CD4-positive, alpha-beta T cell (primary cell): ENCODE measurements around the gene MAPT. TPM values are rescaled to one million over a fixed set of nuclear protein-coding genes. Genes with fewer than 3 reads are reported as not detected.

Experiments used
- ATAC-seq: fragments of 200-7000 bp; cut with Tn5 transposase; one replicate; pipeline ENCODE4 v1.10.0; 2022; ENCODE audit warnings: mild to moderate bottlenecking; ENCODE audit not compliant: poor library complexity
- CTCF ChIA-PET: fragments of 350-600 bp; sonication (Branson Sonifier 250); formaldehyde crosslinking; loops from one replicate; lab custom pipeline; 2021; ENCODE audit warnings: antibody characterized with exemption, inconsistent platforms; lab: Charles Lee
- POLR2A ChIA-PET: fragments of 350-600 bp; sonication (Branson Sonifier 250); formaldehyde crosslinking; loops from one replicate; lab custom pipeline; 2021; ENCODE audit warnings: antibody characterized with exemption, inconsistent platforms; lab: Charles Lee
- DNase-seq, 14 experiments: peaks; one replicate each; pipeline ENCODE4 v3.0.0-alpha.2; 2013 to 2020; ENCODE audit warnings: mixed read lengths in 2 of 14
- H3K27ac ChIP-seq, 2 donors: one replicate each; pipeline versions ENCODE4 v1.5.1 to v1.7.0; 2013; ENCODE audit warnings: low read length in 2 of 2, low read depth in 1 of 2, mild to moderate bottlenecking in 1 of 2
- H3K27me3 ChIP-seq, 2 experiments: 1 replicate in 1 of 2; 2 replicates in 1 of 2; pipeline versions ENCODE4 v1.6.1 to v1.7.0; 2013; ENCODE audit warnings: low read length in 2 of 2, control low read depth in 1 of 2, mild to moderate bottlenecking in 1 of 2, moderate library complexity in 1 of 2; ENCODE audit not compliant: insufficient read depth in 2 of 2, control insufficient read depth in 1 of 2
- H3K36me3 ChIP-seq: one replicate; pipeline ENCODE4 v1.6.1; 2013; ENCODE audit warnings: low read length, control low read depth; ENCODE audit not compliant: insufficient read depth
- H3K4me1 ChIP-seq: one replicate; pipeline ENCODE4 v1.6.1; 2013; ENCODE audit warnings: low read length, control low read depth; ENCODE audit not compliant: insufficient read depth
- H3K4me3 ChIP-seq: one replicate; pipeline ENCODE4 v1.5.1; 2013; ENCODE audit warnings: mild to moderate bottlenecking, low read length, moderate library complexity
- H3K9me3 ChIP-seq, 2 experiments: 1 replicate in 1 of 2; 2 replicates in 1 of 2; pipeline versions ENCODE4 v1.6.1 to v1.7.0; 2013; ENCODE audit warnings: low read length in 2 of 2, mild to moderate bottlenecking in 2 of 2, control low read depth in 1 of 2, moderate library complexity in 1 of 2; ENCODE audit not compliant: control insufficient read depth in 1 of 2, insufficient read depth in 1 of 2
- H3K27ac Mint-ChIP-seq: one replicate; pipeline ENCODE4 v1.8.0; 2020; ENCODE audit warnings: mixed read lengths
- H3K27me3 Mint-ChIP-seq: one replicate; pipeline ENCODE4 v1.8.0; 2021; ENCODE audit warnings: mixed read lengths
- H3K36me3 Mint-ChIP-seq: one replicate; pipeline ENCODE4 v1.8.0; 2021; ENCODE audit warnings: low read depth, mixed read lengths
- H3K4me1 Mint-ChIP-seq: one replicate; pipeline ENCODE4 v1.8.0; 2021; ENCODE audit warnings: low read depth, mixed read lengths
- H3K4me3 Mint-ChIP-seq: one replicate; pipeline ENCODE4 v1.8.0; 2020; ENCODE audit warnings: mild to moderate bottlenecking, mixed read lengths
- H3K9me3 Mint-ChIP-seq: one replicate; pipeline ENCODE4 v1.8.0; 2020; ENCODE audit warnings: mixed read lengths
- CTCF ChIP-seq: fragments of 200-600 bp; IDR thresholded peaks from one replicate; pipeline ENCODE4 v1.8.0; 2022; ENCODE audit warnings: antibody characterized with exemption, mild to moderate bottlenecking
- intact Hi-C, 2 experiments: fragments of 100-400 bp; cut with DNase I in 1 of 2; cut with micrococcal nuclease in 1 of 2; formaldehyde crosslinking; loops; one replicate each; pipeline versions ENCODE4 v1.15.1 to v1.9.0; 2023 to 2025; cut with DNase I, micrococcal nuclease
- total RNA-seq, 174 experiments: library from RNA in 2 of 174; stranded (reverse) in 2 of 174; gene quantifications; one replicate each; pipeline ENCODE4 v1.2.3 and lab custom pipeline; 2021 to 2026

MAPT gene
- total RNA-seq, 2 experiments from 2014 or later, result 0.41 to 0.53 TPM

GRCh38 chr17:45952814-45953320 is 58.5 kb downstream of the MAPT start:
- H3K27ac Mint-ChIP-seq, result no peak overlapping the region
- DNase-seq (no peak), ATAC-seq (no peak)
- CTCF ChIA-PET, result no interaction called here
- Histone ChIP-seq H3K27me3 (peaks cover 10 to 21% of the 10 kb centered on the region in 2 experiments), H3K4me3 (no peak overlapping the region), H3K36me3 (no peaks in the 10 kb centered on the region), H3K9me3 (no peaks in the 10 kb centered on the region), H3K4me1 (peaks cover 6% of the 10 kb centered on the region), H3K27ac (no peak overlapping the region)
- H3K36me3 Mint-ChIP-seq, result no peaks in the 10 kb centered on the region
- H3K9me3 Mint-ChIP-seq, result no peaks in the 10 kb centered on the region
- intact Hi-C loops, result no loop called here
- peaks cover 39% of the 10 kb centered on the region for H3K27me3 Mint-ChIP-seq
- POLR2A ChIA-PET, result no interaction called here
- no peaks in the 10 kb centered on the region for H3K4me1 Mint-ChIP-seq
- H3K4me3 Mint-ChIP-seq, result no peak overlapping the region
- no peak for TF ChIP-seq CTCF

- Mint-ChIP-seq H3K27me3 (peaks cover 39% of the 10 kb centered on the region), H3K9me3 (no peaks in the 10 kb centered on the region), H3K36me3 (no peaks in the 10 kb centered on the region), H3K4me3 (no peak overlapping the region), H3K27ac (no peak overlapping the region), H3K4me1 (no peaks in the 10 kb centered on the region)
- H3K27ac ChIP-seq, result no peak overlapping the region
- ATAC-seq (no peak), DNase-seq (no peak)
- H3K4me1 ChIP-seq, result peaks cover 6% of the 10 kb centered on the region
- H3K27me3 ChIP-seq, result peaks cover 10 to 18% of the 10 kb centered on the region in 2 experiments
- ChIA-PET POLR2A (no interaction called here), CTCF (no interaction called here)
- no peaks in the 10 kb centered on the region for H3K9me3 ChIP-seq
- no peak overlapping the region for H3K4me3 ChIP-seq
- no peak for TF ChIP-seq CTCF
- H3K36me3 ChIP-seq, result no peaks in the 10 kb centered on the region
- intact Hi-C loops, result no loop called here
These were observed 59.2 kb downstream of the MAPT start for GRCh38 chr17:45953561-45953960.

GRCh38 chr17:45954914-45955313 is 60.6 kb downstream of the MAPT start:
- DNase-seq (no peak), ATAC-seq (no peak)
- Histone ChIP-seq H3K36me3 (no peaks in the 10 kb centered on the region), H3K4me1 (no peaks in the 10 kb centered on the region), H3K4me3 (no peak overlapping the region), H3K9me3 (no peaks in the 10 kb centered on the region), H3K27me3 (peaks cover 3 to 7% of the 10 kb centered on the region in 2 experiments), H3K27ac (no peak overlapping the region)
- CTCF ChIA-PET, result no interaction called here
- no peak overlapping the region for H3K4me3 Mint-ChIP-seq
- H3K4me1 Mint-ChIP-seq, result no peaks in the 10 kb centered on the region
- TF ChIP-seq CTCF, result no peak
- peaks cover 31% of the 10 kb centered on the region for H3K27me3 Mint-ChIP-seq
- POLR2A ChIA-PET, result interaction anchor here (0.6 kb wide), 1 partner anchor 312 kb away, joined by 3 read pairs; no protein-coding TSS in a partner anchor
- no peak overlapping the region for H3K27ac Mint-ChIP-seq
- no peaks in the 10 kb centered on the region for H3K36me3 Mint-ChIP-seq
- intact Hi-C loops, result no loop called here
- H3K9me3 Mint-ChIP-seq, result no peaks in the 10 kb centered on the region
